Kidney (tissue), 14 donors: Measurements from ENCODE around the gene CCDC7. TPM values are rescaled to one million over a fixed set of nuclear protein-coding genes. Genes with fewer than 3 reads are reported as not detected.
"Not testable (repeated sequence)": the region's sequence is repeated elsewhere in the genome, so short reads cannot be mapped to it uniquely, and the experiment has no call there.

Experiments used
- DNase-seq, 5 donors: peaks; one replicate each; pipeline ENCODE4 v3.0.0-alpha.2; 2013 to 2020
- FAIRE-seq: peaks from 2 replicates; lab custom pipeline; 2012; peaks lifted over from hg19 to GRCh38; lab: Jason Lieb, UNC
- H3K27ac ChIP-seq, 2 donors: one replicate each; pipeline ENCODE4 v1.7.0; 2013; ENCODE audit warnings: low read depth in 2 of 2, low read length in 2 of 2, inconsistent platforms in 1 of 2
- H3K27me3 ChIP-seq: one replicate; pipeline ENCODE4 v1.7.1; 2013; ENCODE audit warnings: low read length, inconsistent platforms; ENCODE audit not compliant: control insufficient read depth, insufficient read depth
- H3K36me3 ChIP-seq, 3 donors: one replicate each; pipeline versions ENCODE4 v1.7.0 to v1.7.1; 2013; ENCODE audit warnings: low read length in 3 of 3, control low read depth in 1 of 3, inconsistent platforms in 1 of 3; ENCODE audit not compliant: insufficient read depth in 3 of 3, control insufficient read depth in 2 of 3
- H3K4me1 ChIP-seq, 3 donors: one replicate each; pipeline versions ENCODE4 v1.7.0 to v1.7.1; 2013; ENCODE audit warnings: low read length in 3 of 3, inconsistent platforms in 1 of 3, low read depth in 1 of 3; ENCODE audit not compliant: control insufficient read depth in 2 of 3, insufficient read depth in 2 of 3
- H3K4me3 ChIP-seq, 3 donors: one replicate each; pipeline versions ENCODE4 v1.7.0 to v1.8.1; 2013; ENCODE audit warnings: low read length in 3 of 3, control low read depth in 1 of 3, inconsistent platforms in 1 of 3
- H3K9ac ChIP-seq, 3 donors: one replicate each; pipeline versions ENCODE4 v1.7.0 to v1.7.1; 2013; ENCODE audit warnings: low read length in 3 of 3, control low read depth in 1 of 3, inconsistent platforms in 1 of 3
- H3K9me3 ChIP-seq, 3 donors: one replicate each; pipeline versions ENCODE4 v1.7.0 to v1.7.1; 2013; ENCODE audit warnings: low read length in 3 of 3, control low read depth in 1 of 3, inconsistent platforms in 1 of 3; ENCODE audit not compliant: control insufficient read depth in 2 of 3, insufficient read depth in 1 of 3
- intact Hi-C: fragments of 100-400 bp; cut with DNase I; formaldehyde crosslinking; loops from one replicate; pipeline ENCODE4 v1.11.1; 2022
- polyA plus RNA-seq: library from polyadenylated mRNA; stranded (reverse); fragments of 350-450 nt; fragmentation: Illumina TruSeq; extraction: RNeasy Lipid Tissue Mini Kit (QIAGEN cat#74804); gene quantifications from one replicate; pipeline ENCODE4 v1.2.3, GENCODE V29; 2014; ENCODE audit warnings: low read depth, low replicate concordance; ENCODE audit not compliant: insufficient read depth
- total RNA-seq: library from RNA; stranded (reverse); fragmentation: NEBNext Ultra II Directional; extraction: Animal tissue kit (Norgen Biotek cat#: 25700); gene quantifications from one replicate; pipeline ENCODE4 v1.2.1, GENCODE V29; 2021
- TF ChIP-seq, protein P1 (sequence below): IDR thresholded peaks from 3 replicates; pipeline ENCODE4 v1.5.1; 2012; ENCODE audit warnings: mild to moderate bottlenecking, moderate library complexity, borderline replicate concordance; ENCODE audit not compliant: insufficient read depth; ENCODE audit errors: extremely low read depth
- donor health status: control.
- donor health status: control.
- donor health status: control.
- donor health status: control.
- donor health status: control.
- donor health status: DM: yes; HTN: yes; CAD: no.
- donor health status: Normal renal cell carcinoma (clear cell type).

CCDC7 gene
- total and polyA plus RNA-seq, 2 donors from 2014 or later, result 0.84 to 28.0 TPM

DNA sequence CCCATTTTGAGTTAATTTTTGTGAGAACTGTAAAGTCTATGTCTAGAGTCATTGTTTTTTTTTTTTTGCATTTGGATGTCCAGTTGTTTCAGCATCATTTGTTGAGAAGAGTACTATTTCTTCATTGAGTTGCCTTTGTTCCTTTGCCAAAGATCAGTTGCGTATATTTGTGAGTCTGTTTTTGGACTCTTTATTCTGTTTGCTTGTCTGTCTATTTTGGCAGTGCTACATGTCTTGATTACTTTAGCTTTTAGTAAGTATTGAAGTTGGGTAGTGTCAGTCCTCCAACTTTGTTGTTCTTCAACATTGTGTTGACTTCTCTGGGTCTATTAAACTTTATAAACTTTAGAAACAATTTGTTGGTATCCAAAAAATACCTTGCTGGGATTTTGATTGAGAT lies 31.6 kb downstream of the CCDC7 start:
- FAIRE-seq, result no peak
- Histone ChIP-seq H3K9me3 (peaks cover 0 to 3% (median 2%) of the 10 kb centered on the region in 3 donors), H3K9ac (no peak overlapping the region), H3K27ac (no peak overlapping the region), H3K36me3 (peaks cover 0 to 4% (median 2%) of the 10 kb centered on the region in 3 donors), H3K27me3 (no peaks in the 10 kb centered on the region), H3K4me1 (no peaks in the 10 kb centered on the region), H3K4me3 (no peak overlapping the region)
- no peak for DNase-seq
- intact Hi-C loops, result no loop called here
- TF ChIP-seq, protein P1, sequence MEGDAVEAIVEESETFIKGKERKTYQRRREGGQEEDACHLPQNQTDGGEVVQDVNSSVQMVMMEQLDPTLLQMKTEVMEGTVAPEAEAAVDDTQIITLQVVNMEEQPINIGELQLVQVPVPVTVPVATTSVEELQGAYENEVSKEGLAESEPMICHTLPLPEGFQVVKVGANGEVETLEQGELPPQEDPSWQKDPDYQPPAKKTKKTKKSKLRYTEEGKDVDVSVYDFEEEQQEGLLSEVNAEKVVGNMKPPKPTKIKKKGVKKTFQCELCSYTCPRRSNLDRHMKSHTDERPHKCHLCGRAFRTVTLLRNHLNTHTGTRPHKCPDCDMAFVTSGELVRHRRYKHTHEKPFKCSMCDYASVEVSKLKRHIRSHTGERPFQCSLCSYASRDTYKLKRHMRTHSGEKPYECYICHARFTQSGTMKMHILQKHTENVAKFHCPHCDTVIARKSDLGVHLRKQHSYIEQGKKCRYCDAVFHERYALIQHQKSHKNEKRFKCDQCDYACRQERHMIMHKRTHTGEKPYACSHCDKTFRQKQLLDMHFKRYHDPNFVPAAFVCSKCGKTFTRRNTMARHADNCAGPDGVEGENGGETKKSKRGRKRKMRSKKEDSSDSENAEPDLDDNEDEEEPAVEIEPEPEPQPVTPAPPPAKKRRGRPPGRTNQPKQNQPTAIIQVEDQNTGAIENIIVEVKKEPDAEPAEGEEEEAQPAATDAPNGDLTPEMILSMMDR, result no peak

GRCh38 chr10:32481606-32482005 lies 35.7 kb downstream of the CCDC7 start:
- DNase-seq (no peak), FAIRE-seq (no peak)
- intact Hi-C loops, result no loop called here
- H3K9me3 ChIP-seq, result peaks cover 0 to 3% (median 2%) of the 10 kb centered on the region in 3 donors
- no peaks in the 10 kb centered on the region for H3K27me3 ChIP-seq
- no peak overlapping the region for H3K9ac ChIP-seq
- peaks cover 0 to 4% (median 0%) of the 10 kb centered on the region in 3 donors for H3K36me3 ChIP-seq
- H3K4me1 ChIP-seq, result no peaks in the 10 kb centered on the region
- TF ChIP-seq, protein P1, result no peak
- H3K4me3 ChIP-seq, result no peak overlapping the region
- no peak overlapping the region for H3K27ac ChIP-seq

GRCh38 chr10:32483019-32483502 lies 37.1 kb downstream of the CCDC7 start:
- H3K4me1 ChIP-seq, H3K4me3 ChIP-seq, H3K9me3 ChIP-seq, H3K9ac ChIP-seq, H3K27ac ChIP-seq, FAIRE-seq, intact Hi-C loops, DNase-seq, H3K27me3 ChIP-seq, H3K36me3 ChIP-seq: not testable (repeated sequence)

- H3K4me3 ChIP-seq, H3K27ac ChIP-seq: not testable (repeated sequence)
- peak in 1 of 5 donors; percentile 38 for DNase-seq
Observed at GRCh38 chr10:32488038-32488437, 42.1 kb downstream of the CCDC7 start.

More at GRCh38 chr10:32488038-32488437, 42.1 kb downstream of the CCDC7 start:
- H3K9me3 ChIP-seq, H3K4me1 ChIP-seq, H3K27me3 ChIP-seq, H3K9ac ChIP-seq, H3K36me3 ChIP-seq, intact Hi-C loops, FAIRE-seq: not testable (repeated sequence)
